SK-N-DZ (cell line): ENCODE results near the gene CLDN7.
"Not testable (repeated sequence)": the region's sequence is repeated elsewhere in the genome, so short reads cannot be mapped to it uniquely, and the experiment has no call there.

ENCODE experiments used
- DNase-seq: peaks from one replicate; pipeline ENCODE4 v3.0.0-alpha.2; 2015; ENCODE audit warnings: low spot score

Gene CLDN7

DNA sequence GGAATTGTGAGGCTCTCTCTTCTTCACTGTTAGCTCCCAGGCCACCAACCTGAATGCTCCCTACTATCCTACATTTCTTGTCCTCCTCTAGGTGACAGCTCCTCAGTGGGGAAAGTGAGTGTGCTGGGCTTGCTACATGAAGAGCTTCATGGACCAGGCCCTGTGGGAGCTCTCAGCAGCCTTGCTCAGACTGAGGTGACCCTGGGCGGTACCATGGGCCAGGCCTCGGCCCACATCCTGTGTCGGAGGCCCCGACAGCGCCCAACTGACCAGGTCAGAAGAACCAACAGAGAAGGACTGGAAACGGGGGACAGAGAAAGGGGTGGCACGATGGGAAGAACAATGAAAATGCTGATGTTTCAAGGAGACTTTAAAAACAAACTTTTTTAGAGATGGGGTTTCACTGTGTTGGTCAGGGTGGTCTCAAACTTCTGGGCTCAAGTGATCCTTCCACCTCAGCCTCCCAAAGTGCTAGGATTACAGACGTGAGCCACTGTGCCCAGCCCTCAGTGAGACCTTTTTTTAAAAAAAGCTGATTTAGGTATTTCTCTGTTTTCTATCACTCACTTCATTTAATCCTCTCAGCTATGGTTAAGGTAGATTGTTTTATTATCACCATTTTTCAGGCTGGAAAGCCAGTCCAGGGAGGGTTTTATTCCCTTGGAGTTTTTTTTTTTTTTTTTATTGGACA is 5.4 kb downstream of the CLDN7 start:
- DNase-seq, result no peak

DNA sequence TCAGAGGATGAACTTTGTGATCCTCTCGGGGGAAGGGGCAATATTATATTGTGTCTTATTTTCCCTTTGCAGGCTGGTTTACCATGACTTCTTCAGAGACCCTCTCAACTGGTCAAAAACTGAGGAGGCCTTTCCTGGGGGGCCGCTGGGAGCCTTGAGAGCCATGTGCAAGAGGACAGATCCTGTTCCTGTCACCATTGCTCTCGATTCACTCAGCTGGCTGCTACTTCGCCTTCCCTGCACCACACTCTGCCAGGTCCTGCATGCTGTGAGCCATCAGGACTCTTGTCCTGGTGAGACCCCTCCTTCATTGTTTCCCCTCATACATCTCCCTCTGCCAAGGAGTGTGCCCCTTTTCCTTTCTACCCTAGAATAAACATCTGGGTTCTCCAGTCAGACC is 7.8 kb downstream of the CLDN7 start:
- DNase-seq, result no peak

DNA sequence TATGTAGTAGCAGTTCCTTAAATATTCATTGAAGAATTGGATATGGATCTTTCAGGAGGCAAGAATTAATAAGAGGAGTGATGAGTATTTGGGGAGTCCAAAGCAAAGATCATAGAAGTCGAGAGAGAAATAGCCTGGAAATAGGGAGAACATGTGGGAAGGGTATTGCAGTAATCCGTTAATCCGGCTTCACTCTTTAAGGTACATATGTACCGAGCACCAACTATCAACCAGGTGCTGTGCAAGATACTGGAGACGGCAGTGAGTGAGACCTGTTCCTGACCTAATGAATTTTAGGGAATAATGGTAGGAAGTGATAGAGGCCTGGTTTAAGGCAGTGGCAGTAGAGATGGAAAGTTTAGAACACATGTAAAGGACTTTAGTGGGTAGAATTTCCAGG is 9.2 kb downstream of the CLDN7 start:
- DNase-seq, result no peak

DNA sequence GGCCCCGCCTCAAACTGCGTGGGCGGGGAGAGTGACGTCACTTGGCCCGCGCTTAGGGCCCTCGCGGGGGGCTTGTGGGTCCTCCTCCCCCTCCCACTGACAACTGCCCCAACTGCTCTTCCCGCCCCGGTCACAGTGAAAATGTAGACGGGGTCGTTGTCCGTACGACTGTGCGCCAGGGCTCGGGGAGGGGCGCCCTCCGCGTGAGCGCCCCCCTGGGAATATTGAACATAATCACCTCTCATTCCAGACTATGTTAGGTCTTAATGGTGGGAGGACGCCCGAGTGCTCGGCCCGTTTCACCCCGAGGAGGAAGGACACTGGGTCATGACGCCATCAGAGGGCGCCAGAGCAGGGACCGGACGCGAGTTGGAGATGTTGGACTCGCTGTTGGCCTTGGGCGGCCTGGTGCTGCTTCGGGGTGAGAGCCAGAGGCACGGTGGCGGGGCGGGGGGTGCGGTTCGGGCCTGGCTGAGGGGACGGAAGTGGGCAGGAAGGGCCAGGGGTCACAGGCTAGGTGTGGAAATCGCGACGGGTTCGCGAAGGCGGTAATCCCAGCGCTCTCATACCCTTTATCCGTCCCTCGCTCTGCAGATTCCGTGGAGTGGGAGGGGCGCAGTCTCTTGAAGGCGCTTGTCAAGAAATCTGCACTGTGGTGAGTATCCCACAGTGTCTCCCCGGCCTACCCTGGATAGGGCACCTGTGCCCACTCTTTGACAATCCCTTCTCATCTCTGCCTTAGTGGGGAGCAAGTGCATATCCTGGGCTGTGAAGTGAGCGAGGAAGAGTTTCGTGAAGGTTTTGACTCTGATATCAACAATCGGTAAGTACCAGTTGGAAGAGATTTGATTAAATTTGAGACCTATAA is 9.9 kb downstream of the CLDN7 start, which contains the start of gene ELP5:
Gene ELP5 (plus strand): TSS at position 40 of the 868 bp plus-strand sequence. CDS start 336 bp downstream, at position 376.
- DNase-seq, result peak; percentile 98

DNA sequence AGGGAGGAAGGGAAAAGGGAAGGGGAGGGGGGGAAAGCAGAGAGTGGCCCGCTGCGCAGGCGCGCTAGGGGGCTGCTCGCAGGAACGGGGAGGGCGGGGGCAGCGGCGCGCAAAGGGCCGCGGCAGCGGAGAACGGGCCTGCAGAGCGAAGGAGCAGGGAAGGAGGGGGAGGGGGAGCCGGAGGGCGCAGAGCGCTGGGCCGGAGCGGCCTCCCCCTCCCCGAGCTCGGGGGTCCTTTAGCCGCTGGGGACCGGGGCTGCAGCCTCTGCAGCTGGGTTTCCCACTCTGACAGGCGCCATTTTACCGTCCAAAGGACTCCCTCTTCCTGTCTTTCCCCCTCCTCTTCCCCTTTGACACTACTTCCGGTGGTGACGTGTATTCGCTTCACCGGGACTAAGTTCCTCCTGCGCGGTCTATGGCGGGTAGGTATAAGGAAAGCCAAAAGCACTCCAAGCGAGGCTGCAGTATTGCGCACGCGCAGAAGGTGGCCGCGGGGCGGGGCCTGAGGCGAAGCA is 10.6 kb downstream of the CLDN7 start, which contains the start of gene CTDNEP1:
Gene CTDNEP1 (minus strand): TSS at position 74 of the 515 bp plus-strand sequence. CDS start 438 bp downstream, outside the sequence.
- peak; percentile 100 for DNase-seq

DNA sequence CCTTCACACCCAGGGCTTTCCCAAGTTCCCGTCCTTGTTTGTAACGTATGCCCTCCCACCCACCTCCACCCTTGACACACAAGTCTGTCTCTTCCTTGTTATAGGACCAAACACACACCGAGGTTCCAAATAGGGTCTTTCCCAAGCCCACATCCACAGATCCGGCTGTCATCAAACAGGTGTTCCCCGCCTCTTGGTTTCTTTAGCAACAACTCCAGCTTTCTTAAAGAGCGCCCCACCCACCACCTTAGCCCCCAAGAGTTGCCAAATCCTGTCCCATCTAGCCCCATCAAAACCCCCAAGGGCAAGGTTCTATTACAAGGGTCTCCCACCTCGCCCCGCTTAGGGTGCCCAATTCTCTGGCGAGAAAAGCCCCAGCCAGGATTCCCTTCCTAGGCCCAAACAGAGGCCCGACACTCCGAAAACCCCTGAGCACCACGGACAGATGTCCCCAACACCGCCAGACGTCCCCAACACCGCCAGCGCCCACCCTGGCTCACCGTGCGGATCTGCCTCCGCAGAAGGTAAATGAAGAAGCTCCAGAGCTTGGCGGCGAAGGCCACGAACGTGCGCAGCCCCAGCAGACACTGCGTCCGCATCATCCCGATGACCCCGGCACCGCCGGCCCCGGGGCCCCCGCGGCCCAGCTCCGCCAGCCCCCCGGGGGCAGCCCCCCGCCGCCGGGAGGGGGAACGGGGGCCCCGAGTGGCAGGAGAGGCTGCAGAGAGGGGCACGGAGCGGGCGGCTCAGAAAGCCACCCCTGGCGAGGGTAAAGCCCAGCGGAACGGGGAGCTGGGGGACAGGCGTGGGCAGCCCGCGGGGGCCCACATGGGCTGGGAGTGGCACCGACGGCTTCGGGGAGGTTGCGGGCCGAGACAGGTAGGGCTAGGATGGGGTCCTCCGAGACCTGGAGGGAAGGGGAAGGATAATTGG is 11.3 kb downstream of the CLDN7 start:
- DNase-seq, result no peak

DNA sequence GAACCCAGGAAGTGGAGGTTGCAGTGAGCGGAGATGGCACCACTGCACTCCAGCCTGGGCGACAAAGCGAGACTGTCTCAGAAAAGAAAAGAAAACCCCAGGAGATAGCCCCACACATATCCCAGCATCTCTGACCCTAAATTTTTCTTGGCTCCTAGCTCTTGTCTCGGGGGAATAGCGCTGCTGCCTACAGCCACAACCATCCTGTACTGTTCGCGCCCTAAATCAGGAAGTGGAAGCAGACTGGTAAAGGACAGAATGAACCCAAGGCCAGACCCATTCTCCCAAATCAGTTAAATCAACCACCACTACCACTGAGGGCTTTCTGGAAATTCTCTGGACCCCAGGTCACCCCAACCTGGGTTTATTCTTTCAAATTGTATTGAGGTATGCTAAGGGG is 12.4 kb downstream of the CLDN7 start:
- no peak for DNase-seq

DNA sequence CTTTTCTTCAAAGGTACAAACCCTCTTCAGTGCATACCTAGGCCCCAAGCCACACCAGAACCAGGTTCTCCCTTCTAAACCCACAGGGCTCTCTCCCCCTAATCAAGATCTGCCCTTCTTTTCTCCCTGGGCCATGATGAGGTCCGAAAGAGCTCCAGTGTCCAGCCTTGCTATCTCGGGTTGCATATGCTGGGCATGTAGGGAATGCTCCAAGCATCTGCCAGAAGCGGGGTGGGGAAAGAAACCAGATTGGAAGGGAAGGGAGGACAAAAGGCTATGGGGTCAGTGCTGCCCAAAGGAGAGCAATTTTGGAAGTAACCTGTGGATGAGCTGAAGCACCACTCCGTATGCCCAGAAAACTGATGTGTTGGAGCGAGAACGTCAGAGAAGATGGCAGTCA is 13.1 kb downstream of the CLDN7 start:
- no peak for DNase-seq

DNA sequence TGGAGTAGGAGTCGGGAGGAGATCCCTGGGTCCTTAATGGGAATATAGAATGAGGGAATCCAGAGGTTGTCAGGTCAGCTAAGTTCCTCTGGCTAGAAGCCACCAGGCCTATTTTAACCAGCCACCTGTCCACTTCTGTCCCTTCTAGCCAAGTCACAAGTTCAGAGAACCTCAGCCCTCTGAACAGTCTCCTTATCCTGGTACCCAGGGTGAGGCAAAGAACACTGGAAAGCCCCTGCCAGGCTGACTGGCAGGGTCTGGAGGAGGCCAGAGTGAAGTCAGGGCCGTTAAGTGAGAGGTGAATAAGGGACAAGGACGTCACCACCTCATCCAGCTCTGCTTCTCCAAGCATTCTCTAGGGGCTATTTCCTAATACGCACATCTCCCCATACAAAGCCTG is 13.5 kb downstream of the CLDN7 start:
- no peak for DNase-seq

DNA sequence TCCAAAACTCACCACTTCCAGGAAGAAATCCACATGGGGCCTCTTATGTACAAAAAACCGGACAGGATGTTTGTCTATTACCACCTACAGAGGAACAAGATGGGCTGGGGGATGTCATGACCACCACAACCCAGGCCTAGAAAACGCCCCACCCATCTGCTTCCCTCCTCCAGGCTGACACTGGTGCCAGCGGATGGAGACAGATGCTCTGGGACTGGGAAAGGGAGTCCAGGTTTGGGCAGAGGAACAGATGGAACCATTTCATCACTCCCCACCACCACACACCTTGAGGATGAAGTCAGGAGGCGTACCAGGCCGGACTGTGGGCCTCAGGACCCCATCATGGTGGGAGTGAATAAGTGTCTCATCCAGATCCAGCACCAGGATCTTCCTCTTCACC is 15.5 kb downstream of the CLDN7 start:
- DNase-seq, result no peak

DNA sequence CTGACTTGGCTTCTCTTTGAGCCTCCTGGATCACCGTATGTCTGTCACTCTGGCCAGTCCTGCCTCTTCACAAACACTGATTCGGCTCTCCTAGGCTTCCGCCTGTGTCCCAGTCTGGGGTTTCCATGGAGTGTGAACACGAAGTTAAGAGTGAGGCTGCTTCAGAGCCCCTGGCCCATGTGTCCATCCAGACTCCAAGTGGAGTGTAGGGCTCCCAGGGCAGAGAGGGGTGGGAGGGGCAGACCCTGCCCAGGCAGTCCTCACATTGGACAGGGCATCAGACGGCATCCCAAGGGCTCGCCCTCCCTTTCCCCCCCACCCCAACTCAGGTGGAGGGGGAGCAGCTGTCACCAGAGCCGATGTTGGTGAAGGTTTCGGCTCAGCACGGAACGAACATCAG is 18.4 kb downstream of the CLDN7 start:
- DNase-seq, result not testable (repeated sequence)

DNA sequence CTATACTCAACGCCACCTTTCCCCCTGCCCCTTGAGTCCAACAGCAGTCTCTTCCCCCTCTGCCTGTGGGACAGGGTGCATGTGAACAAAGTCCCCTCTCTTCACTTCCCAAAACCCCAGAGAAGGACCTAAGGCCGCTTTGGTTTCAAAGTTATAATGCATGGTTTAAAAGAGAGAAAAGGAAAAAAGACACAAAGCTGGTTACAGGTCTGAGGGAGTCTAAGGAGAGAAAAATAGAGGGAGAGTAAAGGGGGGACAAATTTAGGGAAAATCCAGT is 18.9 kb downstream of the CLDN7 start:
- no peak for DNase-seq

DNA sequence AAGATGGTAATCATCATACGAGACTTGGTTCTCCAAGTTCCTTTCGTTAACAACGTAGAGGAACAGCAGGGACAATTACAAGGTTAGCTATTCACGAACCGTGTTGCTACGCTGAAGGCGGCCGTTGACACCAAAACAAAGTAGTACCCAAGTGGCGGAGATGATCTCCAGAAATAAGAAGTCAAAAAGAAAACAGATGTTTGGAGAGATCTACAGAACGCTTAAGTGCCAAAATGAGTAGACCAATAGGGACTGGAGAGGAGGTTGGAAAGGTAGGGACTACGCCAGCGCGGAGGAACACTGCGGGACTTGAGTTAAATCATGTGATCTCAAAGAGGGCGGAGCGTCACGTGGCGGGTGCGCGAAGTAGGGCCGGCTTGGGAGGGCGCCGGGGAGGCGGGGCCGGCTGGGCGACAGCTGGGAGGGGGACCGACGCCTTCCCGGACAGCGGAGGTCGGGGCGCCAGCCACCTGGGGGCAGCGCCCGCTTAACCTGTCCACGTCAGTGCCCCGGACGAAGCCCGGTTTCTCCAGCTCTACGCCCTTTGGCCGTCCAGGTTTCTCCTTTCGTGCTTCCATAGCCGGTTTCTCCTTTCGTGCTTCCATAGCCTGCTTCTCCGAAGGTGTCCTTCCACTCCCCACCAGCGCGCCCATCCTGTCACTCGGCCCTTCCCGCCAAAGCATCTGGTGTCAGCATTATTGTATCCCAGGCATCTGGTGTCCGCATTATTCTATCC is 19.4 kb downstream of the CLDN7 start:
- DNase-seq, result peak; percentile 98

DNA sequence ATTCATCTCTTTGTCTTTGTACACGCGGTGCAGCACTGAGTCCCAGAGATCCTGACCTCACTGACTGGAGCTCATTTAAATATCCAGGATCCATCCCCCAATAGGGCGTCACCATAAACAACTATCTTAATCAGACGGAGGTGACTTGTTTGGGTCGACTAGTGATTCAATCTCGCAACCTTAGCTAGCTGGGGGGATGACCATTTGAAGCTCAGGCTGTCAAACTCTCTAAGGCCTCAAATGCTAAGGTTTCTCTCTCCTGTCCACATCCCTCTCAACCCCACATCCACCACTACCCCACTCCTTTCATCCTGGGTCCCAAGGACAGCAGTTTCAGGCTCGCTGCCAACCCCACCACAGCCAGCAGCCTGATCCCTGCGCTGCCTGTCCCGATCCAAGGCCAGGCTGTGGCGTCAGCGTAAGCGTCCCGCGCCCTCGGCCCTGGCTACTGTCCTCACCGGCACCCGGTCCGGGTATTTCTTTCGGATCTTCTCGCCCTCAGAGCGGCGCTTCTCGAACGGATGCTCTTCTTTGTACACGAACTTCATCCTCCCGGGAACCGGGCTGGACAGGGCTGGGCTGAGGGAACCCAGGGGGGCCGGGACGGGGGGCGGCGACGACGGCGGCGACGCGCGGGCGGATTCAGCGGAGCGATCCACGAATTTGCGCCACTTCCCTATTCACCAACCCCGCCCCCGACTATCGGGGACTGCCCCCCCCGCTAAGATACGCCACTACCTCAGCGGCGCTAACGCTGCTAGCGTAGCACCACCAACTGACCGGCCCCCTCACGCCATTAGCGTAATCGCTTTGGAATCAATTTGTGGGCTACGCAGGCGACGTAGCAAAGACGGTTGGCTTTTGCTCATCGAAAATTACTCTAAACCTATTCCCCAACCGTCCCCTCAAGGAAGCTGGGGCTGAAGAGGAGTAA is 20.2 kb downstream of the CLDN7 start, which contains the start of gene GABARAP:
Gene GABARAP (minus strand): TSS at position 667 of the 934 bp plus-strand sequence. CDS start 119 bp downstream, at position 548.
- DNase-seq, result peak; percentile 91

DNA sequence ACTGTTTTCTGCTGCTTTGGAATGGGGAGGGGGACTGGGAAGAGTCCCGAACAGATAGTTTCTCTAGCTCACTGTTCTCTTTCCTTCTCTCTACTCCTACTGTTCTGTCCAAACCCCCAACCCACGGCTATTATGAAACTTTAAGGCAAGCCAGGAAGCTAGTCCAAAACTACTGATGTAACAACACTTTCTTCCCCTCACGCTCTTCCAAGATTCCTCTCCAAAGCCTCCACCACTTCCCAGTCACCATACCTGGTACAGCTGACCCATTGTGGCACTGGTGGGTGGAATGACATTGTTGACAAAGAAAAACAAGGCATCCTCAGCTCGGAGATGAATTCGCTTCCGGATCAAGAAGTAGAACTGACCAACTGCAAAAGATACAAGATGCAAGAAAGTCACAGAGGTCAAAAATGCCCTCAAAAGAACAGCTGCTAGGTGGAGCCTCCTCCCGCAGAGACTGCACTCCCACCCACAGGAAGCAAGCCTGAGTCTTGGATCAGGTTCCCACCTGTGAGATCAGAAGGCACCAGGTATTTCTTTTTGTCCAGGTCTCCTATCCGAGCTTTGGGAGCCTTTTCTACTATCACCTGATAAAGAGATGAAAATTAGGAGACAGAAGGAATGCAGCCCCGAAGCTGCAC is 21.1 kb downstream of the CLDN7 start:
- no peak for DNase-seq

DNA sequence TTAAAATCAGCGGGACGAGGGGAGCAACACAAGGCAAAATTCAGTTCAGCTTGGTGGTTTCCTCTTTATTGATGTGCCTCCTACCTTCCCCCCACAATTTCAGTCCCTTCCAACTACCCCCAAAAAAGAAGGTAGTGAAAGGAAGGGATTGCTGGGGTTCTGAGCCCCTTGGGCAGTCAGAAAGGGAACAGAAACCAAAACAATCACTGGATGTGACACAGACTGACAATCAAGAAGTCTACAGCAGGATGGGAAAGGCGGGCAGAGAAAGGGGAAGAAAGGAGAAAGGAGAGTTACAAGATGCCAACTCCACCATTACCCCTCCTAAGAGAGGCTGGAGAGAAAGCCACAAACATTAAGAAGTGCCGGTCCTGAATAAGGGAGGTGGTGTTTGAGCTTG is 21.9 kb downstream of the CLDN7 start:
- no peak for DNase-seq

DNA sequence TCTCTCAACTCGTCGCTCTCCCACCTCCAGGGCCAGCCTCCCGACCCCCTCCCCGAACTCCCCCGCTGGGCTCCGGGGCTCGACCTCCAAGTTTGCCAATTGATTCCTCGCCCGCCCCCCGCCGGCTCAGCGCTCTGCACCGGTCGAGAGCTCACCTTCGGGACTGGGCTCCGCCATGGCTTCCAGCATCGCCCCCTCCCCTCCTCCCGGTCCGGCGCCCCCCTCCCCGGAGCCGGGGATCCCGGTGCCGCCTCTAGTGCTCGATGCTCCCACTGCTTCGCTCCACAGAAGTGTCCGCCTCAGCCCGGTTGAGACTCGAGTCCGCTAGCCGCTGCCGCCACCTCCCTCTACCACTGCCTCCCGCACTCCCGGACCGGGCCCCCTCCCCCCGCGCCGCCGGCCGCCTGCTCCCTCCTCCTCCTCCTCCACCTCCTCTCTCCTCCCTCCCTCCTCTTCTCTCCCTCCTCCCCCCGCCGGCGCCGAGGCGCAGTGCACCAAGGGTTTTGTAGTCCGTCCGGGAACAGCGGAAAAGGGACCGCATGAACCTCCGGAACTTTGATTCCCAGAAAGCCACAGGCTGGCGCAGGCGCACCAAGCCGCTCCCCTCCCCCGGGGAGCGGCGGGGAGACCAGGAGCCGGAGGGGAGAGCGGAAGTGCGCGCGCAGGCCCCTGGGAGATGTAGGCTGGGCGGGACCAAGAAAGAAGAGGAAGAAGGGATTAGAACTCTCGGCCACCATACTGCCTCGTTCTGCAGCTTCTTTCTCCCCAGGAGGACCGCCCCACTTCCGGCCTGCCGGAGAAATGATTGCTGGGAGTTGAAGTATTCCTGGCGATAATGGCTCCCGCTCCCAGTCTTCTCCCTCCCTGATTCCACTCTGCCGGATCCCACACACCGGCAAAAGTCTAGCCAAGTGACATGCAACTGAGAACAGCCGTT is 22.9 kb downstream of the CLDN7 start, which contains the start of gene PHF23:
Gene PHF23 (minus strand): TSS at position 367 of the 937 bp plus-strand sequence. CDS start 178 bp downstream, at position 189.
- peak; percentile 100 for DNase-seq
